Breast epithelium (tissue), 3 donors: ENCODE measurements around the gene MARVELD1.

Source experiments
- POLR2AphosphoS5 ChIP-seq, 3 donors: sonication (generic); formaldehyde crosslinking; IDR thresholded peaks; one replicate each; pipeline ENCODE4 v1.6.1; 2017; ENCODE audit warnings: antibody characterized with exemption in 3 of 3
- TF ChIP-seq, protein P1 (sequence below), 3 donors: fragments of 450-650 bp; IDR thresholded peaks; one replicate each; pipeline ENCODE4 v1.5.1; 2016 to 2017; ENCODE audit warnings: antibody characterized with exemption in 3 of 3, mild to moderate bottlenecking in 3 of 3, moderate library complexity in 3 of 3

DNA sequence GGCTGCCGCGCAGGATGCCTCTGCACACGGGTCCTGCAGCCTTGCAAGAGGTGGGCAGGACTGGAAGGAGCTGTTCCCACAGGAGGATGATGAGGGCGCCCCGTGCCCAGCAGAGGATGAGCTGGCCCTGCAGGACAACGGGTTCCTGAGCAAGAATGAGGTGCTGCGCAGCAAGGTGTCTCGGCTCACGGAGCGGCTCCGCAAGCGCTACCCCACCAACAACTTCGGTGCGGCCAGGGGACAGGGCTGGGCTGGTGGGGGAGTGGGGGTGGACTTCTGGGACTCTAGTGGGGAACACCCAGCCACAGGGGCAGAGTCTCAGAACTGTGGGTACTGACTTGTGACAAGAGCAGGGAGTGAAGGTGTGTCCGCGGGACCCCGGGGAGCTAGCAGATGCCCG is 39.4 kb downstream of the MARVELD1 start:
- no peak for TF ChIP-seq POLR2AphosphoS5 (IDR thresholded peaks at IDR 0.05)
- TF ChIP-seq, protein P1, sequence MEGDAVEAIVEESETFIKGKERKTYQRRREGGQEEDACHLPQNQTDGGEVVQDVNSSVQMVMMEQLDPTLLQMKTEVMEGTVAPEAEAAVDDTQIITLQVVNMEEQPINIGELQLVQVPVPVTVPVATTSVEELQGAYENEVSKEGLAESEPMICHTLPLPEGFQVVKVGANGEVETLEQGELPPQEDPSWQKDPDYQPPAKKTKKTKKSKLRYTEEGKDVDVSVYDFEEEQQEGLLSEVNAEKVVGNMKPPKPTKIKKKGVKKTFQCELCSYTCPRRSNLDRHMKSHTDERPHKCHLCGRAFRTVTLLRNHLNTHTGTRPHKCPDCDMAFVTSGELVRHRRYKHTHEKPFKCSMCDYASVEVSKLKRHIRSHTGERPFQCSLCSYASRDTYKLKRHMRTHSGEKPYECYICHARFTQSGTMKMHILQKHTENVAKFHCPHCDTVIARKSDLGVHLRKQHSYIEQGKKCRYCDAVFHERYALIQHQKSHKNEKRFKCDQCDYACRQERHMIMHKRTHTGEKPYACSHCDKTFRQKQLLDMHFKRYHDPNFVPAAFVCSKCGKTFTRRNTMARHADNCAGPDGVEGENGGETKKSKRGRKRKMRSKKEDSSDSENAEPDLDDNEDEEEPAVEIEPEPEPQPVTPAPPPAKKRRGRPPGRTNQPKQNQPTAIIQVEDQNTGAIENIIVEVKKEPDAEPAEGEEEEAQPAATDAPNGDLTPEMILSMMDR (IDR thresholded peaks at IDR 0.05) = no peak
